ENCODE measurements around the gene KIF6.
A peak's percentile ranks its signal among the peaks of the same experiment; 100 is the strongest.

Gene KIF6

GRCh38 chr6:39360378-39360777 is 364.8 kb downstream of the KIF6 start:
- DNase-seq (ENCODE audit: low read depth in 2 of 3, low spot score in 1 of 3) = no peak

- DNase-seq (ENCODE audit: low read depth in 2 of 3, low spot score in 1 of 3) = no peak
Observed at GRCh38 chr6:39357998-39358686, 367.1 kb downstream of the KIF6 start.

- DNase-seq (ENCODE audit: low read depth in 2 of 3, low spot score in 1 of 3) = no peak
Observed at GRCh38 chr6:39353698-39354315, 371.4 kb downstream of the KIF6 start.

GRCh38 chr6:39350723-39351505 is 374.3 kb downstream of the KIF6 start:
- DNase-seq (ENCODE audit: low read depth in 2 of 3, low spot score in 1 of 3) = no peak

DNA sequence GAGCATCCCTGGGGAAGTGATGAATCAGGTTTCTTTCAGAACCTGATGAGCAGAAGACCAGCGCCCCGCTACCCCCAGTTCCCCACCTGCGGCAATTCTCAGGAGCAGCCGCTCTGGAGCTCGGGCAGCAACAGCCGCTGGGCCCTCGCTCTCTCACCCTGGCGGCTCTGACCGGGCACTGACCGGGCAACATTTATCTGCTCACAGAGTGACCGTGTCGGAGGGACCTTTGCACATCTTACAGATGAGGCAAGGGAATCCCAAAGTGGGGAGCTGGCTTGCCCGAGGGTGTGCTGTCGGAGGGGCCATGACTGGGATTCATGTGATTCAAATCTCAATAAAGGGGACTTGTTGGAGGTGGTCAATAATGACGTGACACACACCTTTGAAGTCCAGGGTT is 376.5 kb downstream of the KIF6 start:
- DNase-seq (ENCODE audit: low read depth in 2 of 3, low spot score in 1 of 3) = no peak

GRCh38 chr6:39347906-39348585 is 377.2 kb downstream of the KIF6 start:
- peak; percentile 23 to 60 (median 44) for DNase-seq (ENCODE audit: low read depth in 2 of 3, low spot score in 1 of 3)

DNA sequence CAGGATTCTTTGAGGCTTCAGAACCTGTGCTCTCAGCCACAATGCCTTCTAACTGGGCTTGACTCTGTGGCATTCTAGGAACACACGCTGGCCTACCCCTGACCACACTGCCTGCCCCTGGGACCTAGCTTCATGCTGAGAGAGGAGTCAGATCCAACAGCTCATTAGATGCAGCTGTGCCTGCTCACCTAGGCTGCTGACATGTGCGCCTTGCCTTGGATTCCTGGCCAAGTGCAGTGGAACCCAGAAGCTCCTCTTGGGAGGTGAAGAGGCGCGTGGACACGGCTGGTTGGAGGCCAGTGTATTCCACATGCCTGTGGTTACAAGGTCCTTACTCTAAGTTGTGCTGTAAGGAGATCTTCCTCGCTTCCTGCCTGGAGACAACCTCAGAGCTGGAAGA is 378.0 kb downstream of the KIF6 start:
- DNase-seq (ENCODE audit: low read depth in 2 of 3, low spot score in 1 of 3) = no peak

- no peak for DNase-seq (ENCODE audit: low read depth in 2 of 3, low spot score in 1 of 3)
Observed at GRCh38 chr6:39344821-39345280, 380.4 kb downstream of the KIF6 start.

DNA sequence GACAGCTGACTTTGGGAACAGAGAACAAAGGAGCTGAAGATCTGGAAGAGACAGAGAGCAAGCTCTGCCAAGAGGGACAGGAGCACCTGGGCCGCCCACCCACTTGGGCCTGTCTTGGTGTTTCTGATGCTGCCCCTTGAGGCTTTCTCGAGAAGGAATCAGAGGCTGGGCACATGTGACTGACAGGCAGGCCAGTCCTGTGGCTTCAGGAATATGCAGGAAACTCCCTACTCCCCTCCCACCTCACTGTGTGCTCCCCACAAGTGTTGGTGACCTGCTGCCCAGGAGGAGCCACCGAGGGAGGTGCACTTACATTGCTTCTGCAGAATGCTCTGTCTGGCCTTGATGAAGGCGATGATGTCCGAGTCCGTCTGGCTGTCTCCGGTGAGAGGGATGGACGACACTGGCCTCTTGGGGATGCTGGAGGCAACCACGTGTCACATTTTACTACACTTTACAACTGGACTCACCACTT is 381.8 kb downstream of the KIF6 start:
- DNase-seq (ENCODE audit: low read depth in 2 of 3, low spot score in 1 of 3) = no peak

DNA sequence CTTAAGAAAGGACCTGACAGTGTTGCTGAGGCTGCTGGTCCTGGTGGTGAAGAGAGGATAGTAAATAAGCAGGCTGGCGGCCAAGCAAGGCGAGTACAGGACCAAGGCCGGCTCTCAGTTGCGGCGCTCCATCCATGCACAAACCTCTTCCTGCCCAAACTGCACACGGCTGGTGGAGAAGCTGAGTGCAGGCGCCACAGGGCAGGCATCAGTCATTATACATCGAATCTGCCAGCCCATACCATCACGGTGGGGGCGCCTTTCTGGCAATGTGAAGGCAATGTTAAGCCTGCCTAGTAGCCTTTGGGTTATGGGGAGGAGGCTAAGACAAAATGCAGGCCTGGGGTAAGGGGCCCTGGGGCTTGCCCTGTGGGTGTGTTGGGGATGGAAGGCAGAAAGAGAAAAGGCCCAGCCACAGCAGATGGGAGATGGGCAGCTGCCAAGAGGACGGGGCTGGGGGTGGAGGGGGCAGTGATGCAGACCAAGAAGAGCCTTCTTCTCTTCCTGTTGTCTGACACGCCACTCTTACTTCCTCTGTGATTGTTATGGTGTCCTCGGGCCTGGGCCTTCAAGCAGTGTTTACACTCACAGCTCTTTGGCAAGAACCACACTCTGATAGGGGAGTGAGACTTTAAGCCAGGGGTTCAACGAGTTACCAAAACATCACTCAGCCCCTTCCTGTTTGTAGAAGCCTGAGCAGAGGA is 382.4 kb downstream of the KIF6 start:
- DNase-seq (ENCODE audit: low read depth in 2 of 3, low spot score in 1 of 3) = no peak

DNA sequence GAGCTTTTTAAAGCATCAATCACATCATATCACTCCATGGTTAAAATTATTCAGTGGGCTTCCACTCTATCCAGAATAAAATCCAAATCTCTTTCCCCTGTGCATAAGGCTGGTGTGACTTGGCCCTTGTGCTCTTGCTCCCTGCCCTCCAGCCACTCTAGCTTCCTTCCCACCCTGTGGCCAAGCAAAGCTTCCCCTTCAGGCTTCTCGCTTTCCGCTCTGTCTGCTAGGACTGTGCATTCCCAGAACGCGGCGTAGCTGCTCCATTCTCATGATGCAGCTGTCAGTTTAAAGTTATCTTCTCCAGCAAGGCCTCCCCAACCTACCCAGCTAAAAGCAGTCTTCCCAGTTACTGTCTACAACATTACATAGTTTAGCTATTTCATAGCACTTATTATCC is 383.3 kb downstream of the KIF6 start:
- DNase-seq (ENCODE audit: low read depth in 2 of 3, low spot score in 1 of 3) = no peak

DNA sequence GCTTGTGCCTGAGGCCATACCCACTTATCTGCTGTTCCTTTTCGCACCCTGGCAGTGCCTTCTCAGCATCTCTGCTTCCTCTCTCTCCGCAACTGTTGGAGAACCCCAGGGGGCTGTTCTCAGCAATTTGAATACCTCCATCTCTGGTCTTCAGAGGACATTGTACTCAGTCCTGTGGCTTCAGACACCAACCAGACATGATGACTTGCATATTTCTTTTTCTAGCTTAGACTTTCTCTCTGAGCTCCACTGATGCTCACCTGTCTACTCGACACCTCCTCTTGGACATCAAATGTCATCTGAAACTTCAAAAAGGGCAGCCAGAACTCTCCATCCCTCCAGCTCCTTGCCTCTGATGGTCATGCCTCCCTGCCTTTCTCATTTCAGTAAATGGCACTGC is 383.9 kb downstream of the KIF6 start:
- DNase-seq (ENCODE audit: low read depth in 2 of 3, low spot score in 1 of 3) = no peak

DNA sequence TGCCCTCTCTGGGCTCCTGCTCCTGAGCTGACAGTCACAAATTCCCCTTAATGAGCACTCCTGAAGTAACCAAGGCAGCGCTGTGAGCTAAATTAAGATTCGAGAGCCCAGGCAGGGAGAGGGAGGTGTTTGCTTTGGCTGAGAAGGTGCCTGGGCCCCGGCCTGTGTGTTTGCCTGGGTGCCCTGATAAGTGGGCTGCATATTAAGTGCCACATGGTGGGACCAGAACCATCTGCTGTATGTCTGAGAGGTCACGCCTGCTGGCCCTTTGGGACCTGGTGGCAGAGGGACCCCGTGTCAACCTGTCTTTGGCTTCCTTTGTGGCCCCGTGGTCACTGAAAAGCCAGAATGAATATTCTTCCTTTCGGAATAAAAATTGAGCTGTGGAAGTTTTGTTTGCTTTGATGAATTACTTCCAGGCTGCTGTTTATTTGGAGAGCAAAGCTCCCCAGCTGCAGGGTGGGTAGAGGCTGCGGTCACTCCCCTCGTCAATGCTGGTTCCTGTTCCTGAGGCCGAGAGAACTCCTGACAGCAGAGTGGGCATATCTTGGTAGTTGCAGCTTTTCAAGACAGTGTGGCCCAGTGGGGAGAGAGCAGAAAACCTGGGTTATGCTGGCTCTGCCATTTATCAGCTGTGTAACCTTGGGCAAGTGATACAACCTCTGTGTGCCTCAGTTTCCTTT is 385.2 kb downstream of the KIF6 start:
- DNase-seq (ENCODE audit: low read depth in 2 of 3, low spot score in 1 of 3) = no peak

GRCh38 chr6:39339096-39339867 is 385.9 kb downstream of the KIF6 start:
- DNase-seq (ENCODE audit: low read depth in 2 of 3, low spot score in 1 of 3) = no peak

DNA sequence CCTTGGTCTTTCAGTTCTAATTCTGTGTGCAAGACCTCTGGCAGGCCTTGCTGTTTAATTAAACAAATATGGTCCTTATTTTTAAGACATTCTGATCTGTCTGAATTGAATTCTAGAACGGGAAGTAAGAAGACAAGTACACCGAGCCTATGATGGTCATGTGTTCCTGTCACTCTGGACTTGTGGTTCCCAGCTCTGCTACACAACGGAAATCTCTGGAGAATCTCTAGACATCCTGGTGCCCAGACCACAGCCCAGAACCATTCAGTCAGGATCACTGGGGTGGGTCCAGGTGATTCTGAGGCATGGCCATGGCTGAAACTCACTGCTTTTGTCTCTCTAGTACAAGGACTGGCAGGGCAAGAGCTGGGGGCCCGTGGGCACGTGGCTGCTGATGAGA is 386.8 kb downstream of the KIF6 start:
- DNase-seq (ENCODE audit: low read depth in 2 of 3, low spot score in 1 of 3) = no peak

- DNase-seq (ENCODE audit: low read depth in 2 of 3, low spot score in 1 of 3) = no peak
Observed at GRCh38 chr6:39335780-39336545, 389.2 kb downstream of the KIF6 start.

- DNase-seq (ENCODE audit: low read depth in 2 of 3, low spot score in 1 of 3) = no peak
Observed at GRCh38 chr6:39333644-39334438, 391.4 kb downstream of the KIF6 start.

GRCh38 chr6:39330476-39330875 is 394.7 kb downstream of the KIF6 start:
- no peak for DNase-seq (ENCODE audit: low read depth in 2 of 3, low spot score in 1 of 3)

All from stimulated activated CD4-positive, alpha-beta T cell treated with anti-CD3 and anti-CD28 coated beads, Interleukin-12 subunit alpha, Interleukin-12 subunit beta, amount 100 ng/mL, for 48 hours (primary cell).